K562 (cell line): ENCODE data around the gene TP53I13. TPM values are rescaled to one million over a fixed set of nuclear protein-coding genes. Genes with fewer than 3 reads are reported as not detected.

Experiments used
- CBX1 ChIP-seq: sonication (generic); IDR thresholded peaks from 2 replicates; pipeline ENCODE4 v1.6.1; 2016; ENCODE audit warnings: antibody characterized with exemption, low read depth, mild to moderate bottlenecking
- CHD1 ChIP-seq: fragments of 200-600 bp; sonication (generic); IDR thresholded peaks from one replicate; pipeline ENCODE4 v1.6.1; 2012; ENCODE audit warnings: mild to moderate bottlenecking, moderate library complexity, low read length, inconsistent platforms
- CREB1 ChIP-seq, 2 experiments: sonication (generic) in 1 of 2; formaldehyde crosslinking in 1 of 2; IDR thresholded peaks; 2 replicates each; pipeline versions ENCODE4 v1.6.1 to v1.8.0; 2012 to 2022; ENCODE audit warnings: inconsistent platforms in 1 of 2, mild to moderate bottlenecking in 1 of 2, missing genetic modification reagents in 1 of 2, moderate library complexity in 1 of 2
- EGR1 ChIP-seq: fragments of 450-650 bp; conservative IDR thresholded peaks from 2 replicates; pipeline ENCODE4 v1.6.1; 2017; ENCODE audit warnings: mild to moderate bottlenecking
- JUND ChIP-seq, 2 experiments: IDR thresholded peaks; 2 replicates in 1 of 2; 3 replicates in 1 of 2; pipeline ENCODE4 v1.6.1; 2011; ENCODE audit warnings: borderline replicate concordance in 2 of 2, low read depth in 2 of 2, low read length in 2 of 2, improper control_type of control experiment in 1 of 2, missing biosample characterization in 1 of 2, missing genetic modification characterization in 1 of 2, missing genetic modification reagents in 1 of 2
- MCM5 ChIP-seq: fragments of 450-650 bp; IDR thresholded peaks from 2 replicates; pipeline ENCODE4 v1.6.1; 2016; ENCODE audit warnings: low read depth
- NCOA2 ChIP-seq, 2 experiments: fragments of 450-650 bp; IDR thresholded peaks; 2 replicates each; pipeline ENCODE4 v1.6.1; 2018; ENCODE audit warnings: mild to moderate bottlenecking in 2 of 2, moderate library complexity in 1 of 2; ENCODE audit not compliant: partially characterized antibody in 2 of 2
- NFRKB ChIP-seq: fragments of 450-650 bp; IDR thresholded peaks from 2 replicates; pipeline ENCODE4 v1.6.1; 2016; ENCODE audit warnings: low read depth
- NFYB ChIP-seq: IDR thresholded peaks from 2 replicates; pipeline ENCODE4 v1.6.1; 2011; ENCODE audit warnings: mild to moderate bottlenecking, moderate library complexity; ENCODE audit not compliant: insufficient read length; ENCODE audit errors: extremely low read depth
- RFX7 ChIP-seq: fragments of 250-450 bp; sonication (Bioruptor Pico); IDR thresholded peaks from 2 replicates; pipeline ENCODE4 v1.5.1; 2021; ENCODE audit warnings: mild to moderate bottlenecking
- TOE1 ChIP-seq, 2 experiments: fragments of 450-650 bp in 1 of 2; sonication (generic) in 1 of 2; formaldehyde crosslinking in 1 of 2; IDR thresholded peaks; 2 replicates each; pipeline versions ENCODE4 v1.7.1 to v1.8.0; 2016 to 2022; ENCODE audit warnings: borderline replicate concordance in 2 of 2, mild to moderate bottlenecking in 2 of 2, antibody characterized with exemption in 1 of 2, inconsistent platforms in 1 of 2, low read depth in 1 of 2, missing genetic modification reagents in 1 of 2, moderate library complexity in 1 of 2
- ZKSCAN3 ChIP-seq: fragments of 250-450 bp; sonication (Bioruptor Pico); IDR thresholded peaks from 2 replicates; pipeline ENCODE4 v1.4.0; 2020
- ZNF445 ChIP-seq: fragments of 250-450 bp; sonication (Bioruptor Pico); IDR thresholded peaks from 2 replicates; pipeline ENCODE4 v1.4.0; 2020; ENCODE audit warnings: low read depth, mild to moderate bottlenecking, moderate library complexity
- ZNF707 ChIP-seq: fragments of 250-450 bp; sonication (Bioruptor Pico); conservative IDR thresholded peaks from 2 replicates; pipeline ENCODE4 v1.8.0; 2022; ENCODE audit warnings: inconsistent platforms, mild to moderate bottlenecking, moderate library complexity
- ZNF778 ChIP-seq: fragments of 450-650 bp; formaldehyde crosslinking; IDR thresholded peaks from 2 replicates; pipeline ENCODE4 v1.4.0; 2020; ENCODE audit warnings: mild to moderate bottlenecking, moderate library complexity
- polyA plus RNA-seq, 8 experiments: library from polyadenylated mRNA; depleted of rRNA in 4 of 8; stranded (reverse) in 5 of 8; unstranded in 3 of 8; fragments of >200 nt; fragmentation: Nextera tagmentation in 2 of 8; fragmentation: Illumina TruSeq in 1 of 8; extraction: Ambion mirVana in 2 of 8; extraction: Trizol in 1 of 8; gene quantifications; 2 replicates each; pipeline versions ENCODE4 v1.2.1 to v1.2.3, GENCODE V29; 2011 to 2014; ENCODE audit warnings: inconsistent platforms in 1 of 8, missing spikeins in 1 of 8
- total RNA-seq, 7 experiments: library from RNA; depleted of rRNA in 6 of 7; stranded (reverse); fragments of >200 nt in 6 of 7; fragmentation: Illumina TruSeq in 2 of 7; extraction: Trizol in 2 of 7; gene quantifications; 2 replicates each; pipeline versions ENCODE4 v1.2.1 to v1.2.3, GENCODE V29; 2011 to 2021; ENCODE audit warnings: low replicate concordance in 1 of 7
- TF ChIP-seq, protein P1 (sequence below): fragments of 250-450 bp; sonication (Bioruptor Pico); IDR thresholded peaks from 2 replicates; pipeline ENCODE4 v1.5.0; 2021
- TF ChIP-seq, protein P2 (sequence below), 2 experiments: fragments of 450-650 bp in 1 of 2; sonication (generic) in 1 of 2; formaldehyde crosslinking in 1 of 2; IDR thresholded peaks; 2 replicates each; pipeline versions ENCODE4 v1.7.1 to v1.9.0; 2016 to 2022; ENCODE audit warnings: inconsistent platforms in 1 of 2, mild to moderate bottlenecking in 1 of 2, missing genetic modification reagents in 1 of 2

The TP53I13 gene
- total and polyA plus RNA-seq, 9 of the 15 experiments (the other 6 are each of a cell fraction or from before 2014, with no cell fraction given): 0.08 to 28.3 (median 9.1) TPM

- TF ChIP-seq, protein P1, sequence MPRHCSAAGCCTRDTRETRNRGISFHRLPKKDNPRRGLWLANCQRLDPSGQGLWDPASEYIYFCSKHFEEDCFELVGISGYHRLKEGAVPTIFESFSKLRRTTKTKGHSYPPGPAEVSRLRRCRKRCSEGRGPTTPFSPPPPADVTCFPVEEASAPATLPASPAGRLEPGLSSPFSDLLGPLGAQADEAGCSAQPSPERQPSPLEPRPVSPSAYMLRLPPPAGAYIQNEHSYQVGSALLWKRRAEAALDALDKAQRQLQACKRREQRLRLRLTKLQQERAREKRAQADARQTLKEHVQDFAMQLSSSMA: no peak
- TF ChIP-seq RFX7: no peak
- TF ChIP-seq CHD1: no peak
- TF ChIP-seq ZNF445: no peak
- no peak for TF ChIP-seq NCOA2 (IDR thresholded peaks at IDR 0.05; ENCODE audit: partially characterized antibody in 2 of 2)
- TF ChIP-seq JUND (IDR thresholded peaks at IDR 0.05; ENCODE audit: borderline replicate concordance, low read depth, low read length): peak; percentile 34; the same call in 1 of the 2 replicates
- no peak; the same call in 2 of the 3 replicates for TF ChIP-seq JUND (tag; IDR thresholded peaks at IDR 0.05; ENCODE audit: borderline replicate concordance, low read depth, low read length)
- no peak for TF ChIP-seq MCM5
- TF ChIP-seq ZNF778 (CRISPR knock-in tag): no peak
- no peak for TF ChIP-seq CREB1 (IDR thresholded peaks at IDR 0.05)
- no peak for TF ChIP-seq CREB1 (CRISPR knock-in tag; IDR thresholded peaks at IDR 0.05)
- TF ChIP-seq CBX1: peak; percentile 71; the same call in 1 of the 2 replicates
- no peak for TF ChIP-seq TOE1 (IDR thresholded peaks at IDR 0.05; ENCODE audit: borderline replicate concordance)
- TF ChIP-seq TOE1 (CRISPR knock-in tag; IDR thresholded peaks at IDR 0.05; ENCODE audit: borderline replicate concordance, low read depth): no peak
- TF ChIP-seq ZNF707 (CRISPR knock-in tag): no peak
- TF ChIP-seq, protein P2, sequence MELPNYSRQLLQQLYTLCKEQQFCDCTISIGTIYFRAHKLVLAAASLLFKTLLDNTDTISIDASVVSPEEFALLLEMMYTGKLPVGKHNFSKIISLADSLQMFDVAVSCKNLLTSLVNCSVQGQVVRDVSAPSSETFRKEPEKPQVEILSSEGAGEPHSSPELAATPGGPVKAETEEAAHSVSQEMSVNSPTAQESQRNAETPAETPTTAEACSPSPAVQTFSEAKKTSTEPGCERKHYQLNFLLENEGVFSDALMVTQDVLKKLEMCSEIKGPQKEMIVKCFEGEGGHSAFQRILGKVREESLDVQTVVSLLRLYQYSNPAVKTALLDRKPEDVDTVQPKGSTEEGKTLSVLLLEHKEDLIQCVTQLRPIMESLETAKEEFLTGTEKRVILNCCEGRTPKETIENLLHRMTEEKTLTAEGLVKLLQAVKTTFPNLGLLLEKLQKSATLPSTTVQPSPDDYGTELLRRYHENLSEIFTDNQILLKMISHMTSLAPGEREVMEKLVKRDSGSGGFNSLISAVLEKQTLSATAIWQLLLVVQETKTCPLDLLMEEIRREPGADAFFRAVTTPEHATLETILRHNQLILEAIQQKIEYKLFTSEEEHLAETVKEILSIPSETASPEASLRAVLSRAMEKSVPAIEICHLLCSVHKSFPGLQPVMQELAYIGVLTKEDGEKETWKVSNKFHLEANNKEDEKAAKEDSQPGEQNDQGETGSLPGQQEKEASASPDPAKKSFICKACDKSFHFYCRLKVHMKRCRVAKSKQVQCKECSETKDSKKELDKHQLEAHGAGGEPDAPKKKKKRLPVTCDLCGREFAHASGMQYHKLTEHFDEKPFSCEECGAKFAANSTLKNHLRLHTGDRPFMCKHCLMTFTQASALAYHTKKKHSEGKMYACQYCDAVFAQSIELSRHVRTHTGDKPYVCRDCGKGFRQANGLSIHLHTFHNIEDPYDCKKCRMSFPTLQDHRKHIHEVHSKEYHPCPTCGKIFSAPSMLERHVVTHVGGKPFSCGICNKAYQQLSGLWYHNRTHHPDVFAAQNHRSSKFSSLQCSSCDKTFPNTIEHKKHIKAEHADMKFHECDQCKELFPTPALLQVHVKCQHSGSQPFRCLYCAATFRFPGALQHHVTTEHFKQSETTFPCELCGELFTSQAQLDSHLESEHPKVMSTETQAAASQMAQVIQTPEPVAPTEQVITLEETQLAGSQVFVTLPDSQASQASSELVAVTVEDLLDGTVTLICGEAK (IDR thresholded peaks at IDR 0.05): no peak
- TF ChIP-seq, protein P2 (CRISPR knock-in tag; IDR thresholded peaks at IDR 0.05): no peak
- no peak for TF ChIP-seq NFRKB
- no peak for TF ChIP-seq ZKSCAN3 (CRISPR knock-in tag)
- no peak for TF ChIP-seq NFYB
- TF ChIP-seq EGR1: peak; percentile 57; the same call in 1 of the 2 replicates
Measured at GRCh38 chr17:29617481-29618271, 49.2 kb downstream of the TP53I13 start (continued).
